ENCODE measurements around the gene NLRC4. TPM values are rescaled to one million over a fixed set of nuclear protein-coding genes. Genes with fewer than 3 reads are reported as not detected.
"Not testable (repeated sequence)": the region's sequence is repeated elsewhere in the genome, so short reads cannot be mapped to it uniquely, and the experiment has no call there.

Gene NLRC4
- total RNA-seq = 0.16 TPM in 1 of 2 replicates, not detected in the other

- DNase-seq (ENCODE audit: low spot score) = no peak
- Mint-ChIP-seq H3K4me3 (ENCODE audit: low read depth) (no peak within 1 kb of the TSS), H3K27ac (peak within 1 kb of the TSS; percentile 80), H3K27me3 (ENCODE audit: low read depth) (peaks cover 4% of the 10 kb centered on the region), H3K36me3 (ENCODE audit: low read depth) (no peaks in the 10 kb centered on the region), H3K4me1 (ENCODE audit: low read depth) (peaks cover 4% of the 10 kb centered on the region), H3K9me3 (no peaks in the 10 kb centered on the region)
- intact Hi-C loops (cut with micrococcal nuclease) = no loop called here
Measured at GRCh38 chr2:32264422-32265105, at the start of gene NLRC4. Gene NLRC4, minus strand, starts transcription at chr2:32264886. Its CDS starts 8,111 bp downstream, at chr2:32256775.

- intact Hi-C loops (cut with micrococcal nuclease) = no loop called here
- DNase-seq (ENCODE audit: low spot score) = no peak
- H3K27ac Mint-ChIP-seq = no peak overlapping the region
- no peaks in the 10 kb centered on the region for H3K27me3 Mint-ChIP-seq (ENCODE audit: low read depth)
- no peak overlapping the region for H3K4me3 Mint-ChIP-seq (ENCODE audit: low read depth)
- H3K9me3 Mint-ChIP-seq = no peaks in the 10 kb centered on the region
- peaks cover 5% of the 10 kb centered on the region for H3K36me3 Mint-ChIP-seq (ENCODE audit: low read depth)
- no peaks in the 10 kb centered on the region for H3K4me1 Mint-ChIP-seq (ENCODE audit: low read depth)
Measured at GRCh38 chr2:32310577-32310976, 45.9 kb upstream of the NLRC4 start.

- H3K27ac Mint-ChIP-seq; H3K4me1 Mint-ChIP-seq (ENCODE audit: low read depth); H3K9me3 Mint-ChIP-seq; H3K27me3 Mint-ChIP-seq (ENCODE audit: low read depth); H3K4me3 Mint-ChIP-seq (ENCODE audit: low read depth); intact Hi-C loops (cut with micrococcal nuclease); DNase-seq (ENCODE audit: low spot score): not testable (repeated sequence)
- peaks cover 37% of the 10 kb centered on the region for H3K36me3 Mint-ChIP-seq (ENCODE audit: low read depth)
Measured at GRCh38 chr2:32293966-32294562, 29.4 kb upstream of the NLRC4 start.

- H3K4me3 Mint-ChIP-seq (ENCODE audit: low read depth); DNase-seq (ENCODE audit: low spot score); H3K27ac Mint-ChIP-seq; intact Hi-C loops (cut with micrococcal nuclease); H3K4me1 Mint-ChIP-seq (ENCODE audit: low read depth); H3K9me3 Mint-ChIP-seq; H3K27me3 Mint-ChIP-seq (ENCODE audit: low read depth): not testable (repeated sequence)
- H3K36me3 Mint-ChIP-seq (ENCODE audit: low read depth) = peaks cover 36% of the 10 kb centered on the region
Measured at GRCh38 chr2:32293493-32293892, 28.8 kb upstream of the NLRC4 start.

GRCh38 chr2:32291746-32292145 lies 27.1 kb upstream of the NLRC4 start:
- H3K36me3 Mint-ChIP-seq (ENCODE audit: low read depth) = peaks cover 37% of the 10 kb centered on the region
- peaks cover 11% of the 10 kb centered on the region for H3K4me1 Mint-ChIP-seq (ENCODE audit: low read depth)
- H3K4me3 Mint-ChIP-seq (ENCODE audit: low read depth) = no peak overlapping the region
- intact Hi-C loops (cut with micrococcal nuclease) = no loop called here
- H3K27ac Mint-ChIP-seq = no peak overlapping the region
- no peaks in the 10 kb centered on the region for H3K9me3 Mint-ChIP-seq
- no peak for DNase-seq (ENCODE audit: low spot score)
- no peaks in the 10 kb centered on the region for H3K27me3 Mint-ChIP-seq (ENCODE audit: low read depth)

- Mint-ChIP-seq H3K4me3 (ENCODE audit: low read depth) (no peak overlapping the region), H3K27me3 (ENCODE audit: low read depth) (no peaks in the 10 kb centered on the region), H3K36me3 (ENCODE audit: low read depth) (peaks cover 33% of the 10 kb centered on the region), H3K4me1 (ENCODE audit: low read depth) (peaks cover 12% of the 10 kb centered on the region), H3K27ac (no peak overlapping the region), H3K9me3 (no peaks in the 10 kb centered on the region)
- intact Hi-C loops (cut with micrococcal nuclease) = no loop called here
- DNase-seq (ENCODE audit: low spot score) = no peak
Measured at GRCh38 chr2:32290000-32290339, 25.3 kb upstream of the NLRC4 start.

- peaks cover 36% of the 10 kb centered on the region for H3K36me3 Mint-ChIP-seq (ENCODE audit: low read depth)
- no peak for DNase-seq (ENCODE audit: low spot score)
- no peak overlapping the region for H3K27ac Mint-ChIP-seq
- H3K9me3 Mint-ChIP-seq = no peaks in the 10 kb centered on the region
- H3K27me3 Mint-ChIP-seq (ENCODE audit: low read depth) = no peaks in the 10 kb centered on the region
- H3K4me3 Mint-ChIP-seq (ENCODE audit: low read depth) = no peak overlapping the region
- peaks cover 17% of the 10 kb centered on the region for H3K4me1 Mint-ChIP-seq (ENCODE audit: low read depth)
- intact Hi-C loops (cut with micrococcal nuclease) = no loop called here
Measured at GRCh38 chr2:32289165-32289999, 24.7 kb upstream of the NLRC4 start.

- no peak overlapping the region for H3K4me3 Mint-ChIP-seq (ENCODE audit: low read depth)
- H3K36me3 Mint-ChIP-seq (ENCODE audit: low read depth) = peaks cover 47% of the 10 kb centered on the region
- no peaks in the 10 kb centered on the region for H3K27me3 Mint-ChIP-seq (ENCODE audit: low read depth)
- no peaks in the 10 kb centered on the region for H3K9me3 Mint-ChIP-seq
- no peak overlapping the region for H3K27ac Mint-ChIP-seq
- no peak for DNase-seq (ENCODE audit: low spot score)
- intact Hi-C loops (cut with micrococcal nuclease) = no loop called here
- H3K4me1 Mint-ChIP-seq (ENCODE audit: low read depth) = peaks cover 19% of the 10 kb centered on the region
Measured at GRCh38 chr2:32284321-32284720, 19.6 kb upstream of the NLRC4 start.

- Mint-ChIP-seq H3K4me3 (ENCODE audit: low read depth) (peak overlapping the region; percentile 97), H3K9me3 (no peaks in the 10 kb centered on the region), H3K36me3 (ENCODE audit: low read depth) (peaks cover 21% of the 10 kb centered on the region), H3K27me3 (ENCODE audit: low read depth) (peaks cover 2% of the 10 kb centered on the region), H3K4me1 (ENCODE audit: low read depth) (peaks cover 10% of the 10 kb centered on the region), H3K27ac (peak overlapping the region; percentile 83)
- intact Hi-C loops (cut with micrococcal nuclease) = loop anchor here (1.0 to 2.0 kb wide), 3 partner anchors 78 to 215 kb away; partner anchors contain the start of genes BIRC6, SLC30A6 and SPAST
- no peak for DNase-seq (ENCODE audit: low spot score)
Measured at GRCh38 chr2:32278478-32278853, 13.8 kb upstream of the NLRC4 start.

- H3K4me3 Mint-ChIP-seq (ENCODE audit: low read depth) = peak within 1 kb of the TSS; percentile 97
- H3K27ac Mint-ChIP-seq = peak within 1 kb of the TSS; percentile 94
Measured at GRCh38 chr2:32277674-32278477, 13.2 kb upstream of the NLRC4 start, which contains the start of gene YIPF4. Gene YIPF4, plus strand, starts transcription at chr2:32277904. Its CDS starts 252 bp downstream, at chr2:32278156.

GRCh38 chr2:32277363-32277673 lies 12.6 kb upstream of the NLRC4 start:
- intact Hi-C loops (cut with micrococcal nuclease) = no loop called here
- H3K27ac Mint-ChIP-seq = peak overlapping the region; percentile 94
- H3K4me1 Mint-ChIP-seq (ENCODE audit: low read depth) = peaks cover 7% of the 10 kb centered on the region
- peaks cover 2% of the 10 kb centered on the region for H3K27me3 Mint-ChIP-seq (ENCODE audit: low read depth)
- peak overlapping the region; percentile 97 for H3K4me3 Mint-ChIP-seq (ENCODE audit: low read depth)
- no peaks in the 10 kb centered on the region for H3K9me3 Mint-ChIP-seq
- no peak for DNase-seq (ENCODE audit: low spot score)
- H3K36me3 Mint-ChIP-seq (ENCODE audit: low read depth) = peaks cover 15% of the 10 kb centered on the region

More at GRCh38 chr2:32277674-32278477, 13.2 kb upstream of the NLRC4 start, which contains the start of gene YIPF4:
- intact Hi-C loops (cut with micrococcal nuclease) = loop anchor here (1.0 to 2.0 kb wide), 3 partner anchors 79 to 215 kb away; partner anchors contain the start of genes BIRC6, SLC30A6 and SPAST
- peak; percentile 85 for DNase-seq (ENCODE audit: low spot score)
- peaks cover 7% of the 10 kb centered on the region for H3K4me1 Mint-ChIP-seq (ENCODE audit: low read depth)
- peaks cover 16% of the 10 kb centered on the region for H3K36me3 Mint-ChIP-seq (ENCODE audit: low read depth)
- peaks cover 2% of the 10 kb centered on the region for H3K27me3 Mint-ChIP-seq (ENCODE audit: low read depth)
- no peaks in the 10 kb centered on the region for H3K9me3 Mint-ChIP-seq

- intact Hi-C loops (cut with micrococcal nuclease); H3K4me1 Mint-ChIP-seq (ENCODE audit: low read depth); DNase-seq (ENCODE audit: low spot score); H3K9me3 Mint-ChIP-seq; H3K4me3 Mint-ChIP-seq (ENCODE audit: low read depth); H3K27me3 Mint-ChIP-seq (ENCODE audit: low read depth); H3K36me3 Mint-ChIP-seq (ENCODE audit: low read depth); H3K27ac Mint-ChIP-seq: not testable (repeated sequence)
Measured at GRCh38 chr2:32275790-32276189, 11.1 kb upstream of the NLRC4 start.

Data from activated T-helper 2 cell treated with anti-CD3 and anti-CD28 coated beads, Interferon-gamma antibody, Interleukin-2, Interleukin-4, amounts not matched to agents 10 μg/mL and 5 μg/mL and 100 μg/mL, durations not matched to agents 14 hours and 24 hours and 36 hours (primary cell).